AG09319 (cell line): Measurements from ENCODE around the gene PLEKHG2.
"Not testable (repeated sequence)": the region's sequence is repeated elsewhere in the genome, so short reads cannot be mapped to it uniquely, and the experiment has no call there.

Source experiments
- DNase-seq: peaks from one replicate; pipeline ENCODE4 v3.0.0-alpha.2; 2010; ENCODE audit warnings: low read depth; ENCODE audit errors: extremely low read depth
- CTCF ChIP-seq: IDR thresholded peaks from 2 replicates; pipeline ENCODE4 v1.5.1; 2011; ENCODE audit warnings: low read depth, mild to moderate bottlenecking, inconsistent platforms, low read length, moderate library complexity

The PLEKHG2 gene

GRCh38 chr19:39449116-39449797 is 36.8 kb downstream of the PLEKHG2 start:
- TF ChIP-seq CTCF: no peak
- no peak for DNase-seq

- not testable (repeated sequence) for DNase-seq
Observed at GRCh38 chr19:39451257-39451656, 38.8 kb downstream of the PLEKHG2 start.

GRCh38 chr19:39463403-39463802 is 50.9 kb downstream of the PLEKHG2 start:
- TF ChIP-seq CTCF: no peak
- DNase-seq: no peak

DNA sequence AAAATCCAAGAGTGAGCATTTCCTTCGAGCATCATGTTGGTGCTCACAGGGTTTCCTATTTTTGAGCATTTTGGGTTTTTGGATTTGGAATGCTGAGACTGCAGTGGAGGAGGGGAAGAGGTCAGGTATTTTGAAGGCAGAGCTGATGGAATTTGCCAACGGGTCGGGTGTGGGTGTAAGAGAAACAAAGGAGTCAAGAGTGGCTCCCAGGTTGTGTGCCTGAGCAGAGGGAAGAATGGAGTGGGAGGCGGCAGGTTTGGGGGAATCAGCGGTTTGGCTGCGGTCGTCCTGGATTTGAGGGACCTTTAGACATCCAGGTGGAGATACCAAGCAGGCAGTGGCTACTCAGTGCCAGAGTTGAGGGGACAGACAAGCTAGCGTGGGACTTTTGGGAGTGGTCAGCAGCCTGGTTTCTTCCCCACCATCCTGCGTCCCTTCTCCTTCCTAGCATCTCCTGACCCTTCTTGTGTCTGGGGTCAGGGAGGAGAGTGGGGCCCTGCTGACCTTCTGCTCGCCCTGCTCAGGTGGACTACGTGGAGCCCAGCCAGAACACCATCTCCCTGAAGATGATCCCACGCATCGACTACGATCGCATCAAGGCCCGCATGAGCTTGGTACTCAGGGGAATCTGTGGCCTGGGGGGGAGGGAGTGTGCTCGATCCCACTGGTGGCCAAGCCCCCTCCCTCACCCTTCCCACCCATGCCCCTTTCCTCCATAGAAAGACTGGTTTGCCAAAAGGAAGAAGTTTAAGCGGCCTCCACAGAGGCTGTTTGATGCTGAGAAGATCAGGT is 53.7 kb downstream of the PLEKHG2 start:
- no peak for TF ChIP-seq CTCF

DNA sequence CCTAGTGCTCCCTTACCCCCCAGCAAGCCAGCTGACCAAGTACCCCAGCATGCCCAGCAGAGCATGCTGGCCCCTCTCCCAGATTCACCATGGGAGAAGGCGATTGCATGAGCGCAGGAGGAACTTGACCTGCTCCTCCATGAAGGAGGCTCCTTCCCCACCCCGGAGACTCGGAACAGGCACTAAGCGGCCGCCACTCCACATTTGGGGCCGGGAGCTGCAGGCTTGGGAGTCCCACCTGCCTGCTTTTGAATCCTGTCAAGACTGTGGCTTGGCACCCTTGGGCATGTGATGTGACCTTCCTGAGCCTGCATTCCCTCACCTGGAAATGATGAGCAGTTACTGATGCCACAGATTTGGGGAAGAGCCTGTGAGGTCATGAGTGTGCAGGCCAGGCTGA is 55.5 kb downstream of the PLEKHG2 start:
- DNase-seq: no peak
- no peak for TF ChIP-seq CTCF

More for the DNA sequence above, 53.7 kb downstream of the PLEKHG2 start:
- DNase-seq: no peak

- no peak for DNase-seq
- TF ChIP-seq CTCF: no peak
Observed at GRCh38 chr19:39469036-39469435, 56.6 kb downstream of the PLEKHG2 start.

- DNase-seq: no peak
- no peak for TF ChIP-seq CTCF
Observed at GRCh38 chr19:39469567-39469966, 57.1 kb downstream of the PLEKHG2 start.
